ENCODE measurements around the gene ATP6V0E1.

Gene ATP6V0E1

GRCh38 chr5:172983542-172984243 lies at the start of gene ATP6V0E1:
ATP6V0E1 (plus strand) TSS chr5:172983771; CDS start chr5:172983861, 90 bp downstream.
- DNase-seq = peak; percentile 94

DNA sequence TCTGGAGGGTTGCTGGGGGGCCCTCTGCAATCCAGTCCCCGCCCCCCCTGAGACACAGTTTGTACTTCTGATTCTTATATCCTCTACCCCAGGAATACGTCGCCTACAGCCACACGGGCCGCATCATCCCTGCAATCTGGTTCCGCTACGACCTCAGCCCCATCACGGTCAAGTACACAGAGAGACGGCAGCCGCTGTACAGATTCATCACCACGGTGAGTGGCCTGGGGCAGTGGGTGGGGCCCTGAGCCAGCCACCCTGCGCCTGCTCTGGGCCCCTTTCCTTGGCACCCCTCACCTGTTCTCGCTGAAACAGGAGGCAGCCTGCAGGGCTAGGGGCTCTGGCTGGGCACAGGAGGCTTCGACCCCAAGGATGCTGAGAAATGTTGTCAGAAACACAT lies 48.5 kb upstream of the ATP6V0E1 start:
- DNase-seq = no peak

GRCh38 chr5:172936401-172936800 lies 47.2 kb upstream of the ATP6V0E1 start:
- DNase-seq = no peak

DNA sequence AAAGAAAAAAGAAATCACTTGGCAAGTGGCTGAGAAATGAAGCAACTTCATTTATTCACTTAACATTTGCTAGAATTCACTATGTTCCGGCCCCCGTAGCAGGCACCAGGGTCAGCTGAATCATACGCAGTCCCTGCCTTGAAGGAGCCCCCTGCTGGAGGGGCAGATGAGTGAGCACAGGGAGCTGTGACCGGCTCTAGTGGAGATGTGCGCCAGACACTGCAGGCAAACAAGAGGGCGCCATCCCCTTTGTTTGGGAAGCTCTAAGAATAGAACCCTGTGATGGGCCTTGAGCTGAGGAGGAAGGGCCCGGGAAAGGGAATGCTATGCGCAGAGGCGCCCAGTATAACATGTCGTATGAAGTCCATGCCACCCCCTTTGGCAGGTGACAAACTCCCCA lies 44.5 kb upstream of the ATP6V0E1 start:
- no peak for DNase-seq

DNA sequence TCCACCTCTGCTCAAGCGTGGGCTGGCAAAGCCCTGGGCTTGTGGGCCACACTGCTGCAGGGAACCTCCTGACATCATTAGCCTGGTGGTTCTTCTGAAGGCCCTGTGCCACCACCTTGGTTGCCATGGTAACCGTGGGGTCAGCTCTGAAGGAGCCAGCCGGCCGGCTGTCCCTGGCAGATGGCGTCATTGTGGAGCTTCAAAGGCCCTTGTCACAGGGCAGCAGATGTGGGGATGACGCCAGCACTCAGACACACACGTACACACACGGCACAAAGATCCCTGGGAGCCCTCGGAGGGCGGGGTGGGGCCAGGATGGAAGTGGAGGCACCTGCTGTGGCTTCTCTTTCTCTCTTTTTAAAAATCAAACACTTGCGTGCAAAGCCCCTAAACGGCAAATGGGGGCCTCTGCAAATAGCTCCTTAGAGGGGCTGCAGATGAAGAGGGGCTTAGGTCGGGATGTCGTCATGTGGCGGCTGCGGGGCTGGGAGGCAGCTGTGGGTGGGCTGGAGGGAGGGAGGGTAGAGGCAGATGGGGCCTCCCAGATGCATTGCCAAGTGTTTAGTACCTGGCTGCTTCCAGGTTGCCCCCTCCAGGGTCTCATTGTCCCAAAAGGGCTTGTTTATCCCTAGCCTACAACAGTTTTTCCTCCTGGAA lies 43.8 kb upstream of the ATP6V0E1 start:
- DNase-seq = no peak

DNA sequence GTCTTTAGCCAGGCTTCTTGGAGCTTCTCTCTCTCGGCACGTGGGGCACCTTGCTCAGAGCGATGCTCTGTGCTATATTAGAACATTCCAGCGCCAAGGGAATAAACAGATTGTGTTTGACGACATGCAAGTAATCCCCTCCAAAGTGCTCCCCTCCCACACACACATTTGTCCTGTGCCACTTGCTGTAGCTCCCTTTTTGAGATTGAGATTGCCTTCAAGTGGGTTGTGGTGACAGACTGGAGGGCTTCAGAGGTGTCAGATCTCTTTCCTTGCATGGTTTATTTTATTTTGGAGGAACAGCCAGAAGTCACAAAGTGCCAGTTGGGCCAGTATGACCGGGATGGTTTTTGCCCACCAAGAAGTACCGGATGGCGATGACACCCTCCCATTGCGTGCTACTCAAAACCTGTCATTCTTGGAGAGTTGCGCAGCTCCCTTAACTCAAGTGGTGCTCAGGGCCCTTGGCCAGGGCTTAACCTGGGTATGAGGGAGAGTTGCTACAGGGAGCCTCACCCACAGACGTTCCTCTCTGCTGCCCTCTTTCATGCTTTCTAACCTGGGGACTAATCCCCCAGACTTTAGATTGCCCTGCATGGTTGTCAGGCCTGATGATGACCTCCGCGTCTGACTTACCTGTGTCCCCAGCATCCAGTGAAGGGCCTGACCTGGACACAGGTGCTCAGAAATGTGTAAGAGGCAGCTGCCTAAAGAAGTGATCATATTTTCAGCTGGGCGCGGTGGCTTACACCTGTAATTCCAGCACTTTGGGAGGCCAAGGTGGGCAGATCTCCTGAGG lies 43.1 kb upstream of the ATP6V0E1 start:
- no peak for DNase-seq

GRCh38 chr5:172941067-172941516 lies 42.5 kb upstream of the ATP6V0E1 start:
- no peak for DNase-seq

DNA sequence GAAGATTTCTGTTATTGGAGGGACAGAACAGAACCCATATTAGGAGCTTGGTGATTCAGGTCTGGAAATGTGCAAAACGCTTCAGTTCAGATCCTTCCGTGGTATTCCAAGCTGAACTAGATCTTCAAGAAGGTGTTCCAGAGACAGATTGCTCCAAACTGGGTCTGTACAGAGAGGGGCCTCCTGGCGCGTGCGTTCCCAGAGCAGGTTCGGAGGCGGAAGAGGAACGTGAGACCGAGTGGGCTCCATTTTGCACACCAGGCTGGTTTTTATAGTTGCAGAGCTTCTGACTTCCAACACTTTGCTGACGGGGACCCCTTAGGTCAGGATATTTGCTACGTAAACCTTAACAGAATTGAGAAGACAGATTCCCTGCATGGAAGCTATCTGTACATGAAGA lies 41.0 kb upstream of the ATP6V0E1 start:
- no peak for DNase-seq

GRCh38 chr5:172943283-172943841 lies 40.2 kb upstream of the ATP6V0E1 start:
- no peak for DNase-seq

GRCh38 chr5:172943906-172944305 lies 39.7 kb upstream of the ATP6V0E1 start:
- DNase-seq = no peak

DNA sequence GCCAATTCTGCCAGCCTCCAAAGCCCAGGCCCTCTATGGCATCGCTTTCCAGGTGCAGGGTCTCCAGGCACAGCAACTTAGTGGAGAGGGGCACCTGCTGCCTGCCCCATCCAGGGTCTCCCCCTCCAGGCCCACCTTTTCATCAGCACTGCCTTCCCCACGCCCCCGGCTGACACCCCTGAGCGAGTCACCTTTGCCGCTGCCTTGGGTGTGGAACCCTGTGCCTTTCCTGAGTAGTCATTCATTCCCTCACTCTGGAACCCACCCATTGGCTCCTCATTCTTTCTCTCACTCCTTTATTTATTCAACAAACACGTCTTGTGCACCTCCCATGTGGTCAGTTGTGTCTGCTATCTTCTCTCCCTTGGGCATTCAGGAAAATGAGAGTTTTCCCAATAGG lies 38.8 kb upstream of the ATP6V0E1 start:
- DNase-seq = no peak

DNA sequence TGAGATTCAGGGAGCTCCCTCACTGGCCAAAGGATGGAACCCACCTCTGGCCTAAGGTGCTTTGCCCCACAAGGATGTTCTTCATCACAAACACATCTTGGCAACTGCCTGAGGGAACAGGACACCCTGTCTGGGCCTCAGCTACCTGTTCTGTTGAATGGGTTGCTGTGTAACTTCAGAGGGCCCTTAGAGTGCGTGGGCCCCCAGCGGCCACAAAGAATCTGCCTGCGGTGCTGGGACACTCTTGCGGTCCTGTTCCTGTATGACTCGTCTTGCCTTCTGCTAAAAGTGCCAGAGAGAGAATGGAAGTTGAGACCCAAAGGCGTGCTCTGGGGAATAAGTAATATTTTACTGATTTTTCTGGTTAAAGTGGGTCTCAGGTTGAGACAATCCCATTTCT lies 38.4 kb upstream of the ATP6V0E1 start:
- no peak for DNase-seq

GRCh38 chr5:172946146-172946545 lies 37.4 kb upstream of the ATP6V0E1 start:
- DNase-seq = no peak

DNA sequence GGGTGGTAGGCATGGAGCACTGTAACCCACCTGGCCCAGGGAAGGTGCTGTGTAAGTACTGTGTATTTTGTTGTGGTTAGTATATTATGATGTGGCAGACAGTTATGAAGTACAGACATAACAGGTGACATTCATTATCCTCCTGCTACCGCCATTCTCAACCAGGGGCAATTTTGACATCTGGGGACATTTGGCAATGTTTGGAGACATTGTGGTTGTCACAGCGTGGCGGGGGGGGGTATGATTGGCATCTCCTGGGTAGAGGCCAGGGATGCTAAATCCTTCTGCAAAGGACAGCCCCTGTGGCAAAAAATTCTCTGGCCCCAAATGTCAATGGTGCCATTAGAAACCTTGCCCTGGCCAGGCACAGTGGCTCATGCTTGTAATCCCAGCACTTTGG lies 34.1 kb upstream of the ATP6V0E1 start:
- DNase-seq = no peak

DNA sequence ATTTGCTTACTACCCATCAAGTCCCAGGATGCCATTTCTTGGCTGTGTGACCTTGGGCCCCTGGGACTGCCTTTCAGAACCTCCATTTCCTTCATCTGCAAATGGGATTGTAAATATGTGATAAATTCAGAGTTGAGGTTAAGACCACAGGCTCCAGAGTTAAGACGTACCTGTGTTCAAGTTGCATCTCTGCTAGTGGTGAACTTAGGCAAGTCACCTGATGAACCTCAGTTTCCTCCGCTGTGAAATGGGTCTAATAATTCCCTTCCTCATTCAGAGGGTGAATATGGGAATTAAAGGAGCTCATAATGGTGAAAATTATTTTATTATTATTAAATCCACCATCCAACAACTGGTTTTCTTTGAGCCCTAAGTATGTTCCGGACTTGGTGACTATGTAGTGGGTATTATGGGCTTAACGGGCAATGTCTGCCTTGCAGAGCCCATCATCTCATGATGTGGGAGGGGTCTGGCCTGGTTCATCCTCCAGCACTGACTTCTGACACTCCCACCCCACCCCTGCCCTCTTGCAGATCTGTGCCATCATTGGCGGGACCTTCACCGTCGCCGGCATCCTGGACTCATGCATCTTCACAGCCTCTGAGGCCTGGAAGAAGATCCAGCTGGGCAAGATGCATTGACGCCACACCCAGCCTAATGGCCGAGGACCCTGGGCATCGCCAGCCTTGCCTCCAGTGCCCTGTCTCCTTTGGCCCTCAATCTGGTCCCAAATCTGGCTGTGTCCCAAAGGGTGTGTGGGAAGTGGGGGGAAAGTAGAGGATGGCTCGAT lies 33.2 kb upstream of the ATP6V0E1 start:
- no peak for DNase-seq

DNA sequence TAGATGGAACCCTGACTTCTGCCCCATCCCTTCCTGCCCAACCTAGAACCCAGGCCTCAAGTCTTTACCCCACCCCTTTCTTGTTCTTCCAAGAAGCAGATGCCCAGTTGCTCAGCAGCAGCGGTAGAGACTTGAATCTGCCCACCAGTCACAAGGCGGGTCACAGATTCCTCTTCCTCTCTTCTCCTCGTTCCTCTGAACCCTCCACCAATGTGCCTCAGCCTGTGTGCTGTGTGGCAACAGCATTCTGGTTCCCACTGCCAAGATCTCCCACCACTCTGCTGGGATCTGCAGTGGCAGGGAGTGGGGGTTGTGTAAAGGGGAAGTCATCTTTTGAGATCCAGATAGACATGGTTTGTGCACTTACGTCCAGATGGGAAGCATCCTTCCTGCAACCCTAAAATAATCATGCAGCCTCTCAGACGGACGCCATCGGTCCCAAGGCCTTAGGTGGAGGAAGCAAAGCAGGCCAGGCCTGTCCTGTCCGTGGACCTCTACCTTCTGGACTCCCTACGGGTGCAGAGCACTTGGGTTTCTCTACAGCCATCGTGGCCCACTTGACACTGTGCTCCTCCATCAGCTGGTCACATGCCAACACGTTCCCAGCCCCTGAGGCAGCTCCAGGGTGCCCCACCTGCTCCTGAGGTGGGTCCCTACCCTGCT lies 32.1 kb upstream of the ATP6V0E1 start:
- DNase-seq = no peak

DNA sequence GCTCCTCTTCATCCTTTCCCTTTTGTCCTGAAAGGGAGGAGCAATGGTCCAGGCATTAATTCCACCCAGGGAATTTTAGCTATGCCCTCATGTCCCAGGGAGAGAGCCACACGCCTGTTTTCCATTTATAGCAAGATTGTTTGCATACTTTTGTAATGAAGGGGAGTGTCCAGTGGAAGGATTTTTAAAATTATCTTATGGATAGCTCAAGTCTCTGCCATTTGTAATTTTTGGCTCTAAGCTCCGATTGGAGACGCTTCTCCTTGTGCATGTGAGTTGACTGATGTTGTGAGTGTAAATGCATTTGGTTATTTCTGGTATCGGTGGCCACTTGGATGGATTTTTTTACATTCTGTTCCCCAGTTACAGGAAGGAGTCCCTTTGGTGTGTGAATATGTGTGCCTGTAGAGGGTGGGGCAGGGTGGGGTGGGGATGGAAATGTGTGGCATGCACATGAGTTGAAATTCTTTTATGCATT lies 31.5 kb upstream of the ATP6V0E1 start:
- no peak for DNase-seq

- no peak for DNase-seq
These were observed 29.5 kb upstream of the ATP6V0E1 start for GRCh38 chr5:172953776-172954675.

GRCh38 chr5:172954751-172955159 lies 28.8 kb upstream of the ATP6V0E1 start:
- DNase-seq = no peak

GRCh38 chr5:172956228-172956627 lies 27.3 kb upstream of the ATP6V0E1 start:
- no peak for DNase-seq

- DNase-seq = no peak
These were observed 26.6 kb upstream of the ATP6V0E1 start for GRCh38 chr5:172956936-172957335.

Measured in activated effector memory CD4-positive, alpha-beta T cell treated with Interleukin-2 at 50 U/mL for 16 hours (primary cell).